ENCODE data around the gene WBP2. TPM values are rescaled to one million over a fixed set of nuclear protein-coding genes. Genes with fewer than 3 reads are reported as not detected.

WBP2 gene
- total RNA-seq, 1 experiment from 2014 or later: 55.7 TPM

GRCh38 chr17:75842411-75842810, 12.7 kb downstream of the WBP2 start:
- H3K27me3 Mint-ChIP-seq (ENCODE audit: insufficient read depth, unreplicated experiment): no peaks in the 10 kb centered on the region
- H3K4me3 Mint-ChIP-seq (ENCODE audit: unreplicated experiment): no peak overlapping the region
- peaks cover 14% of the 10 kb centered on the region for H3K4me1 Mint-ChIP-seq (ENCODE audit: insufficient read depth, unreplicated experiment)
- BruUV-seq (replicated peaks): no TSS peak
- intact Hi-C loops (cut with micrococcal nuclease): no loop called here
- DNase-seq (ENCODE audit: unreplicated experiment): no peak
- no peaks in the 10 kb centered on the region for H3K9me3 Mint-ChIP-seq (ENCODE audit: unreplicated experiment)
- no peak overlapping the region for H3K27ac Mint-ChIP-seq (ENCODE audit: low read depth, unreplicated experiment)
- peaks cover 19% of the 10 kb centered on the region for H3K36me3 Mint-ChIP-seq (ENCODE audit: insufficient read depth, unreplicated experiment)
- POLR2A ChIA-PET: interaction anchor here (1.2 kb wide), 1 partner anchor 66 kb away, joined by 3 read pairs; no protein-coding TSS in a partner anchor
- TF ChIP-seq, protein P1, sequence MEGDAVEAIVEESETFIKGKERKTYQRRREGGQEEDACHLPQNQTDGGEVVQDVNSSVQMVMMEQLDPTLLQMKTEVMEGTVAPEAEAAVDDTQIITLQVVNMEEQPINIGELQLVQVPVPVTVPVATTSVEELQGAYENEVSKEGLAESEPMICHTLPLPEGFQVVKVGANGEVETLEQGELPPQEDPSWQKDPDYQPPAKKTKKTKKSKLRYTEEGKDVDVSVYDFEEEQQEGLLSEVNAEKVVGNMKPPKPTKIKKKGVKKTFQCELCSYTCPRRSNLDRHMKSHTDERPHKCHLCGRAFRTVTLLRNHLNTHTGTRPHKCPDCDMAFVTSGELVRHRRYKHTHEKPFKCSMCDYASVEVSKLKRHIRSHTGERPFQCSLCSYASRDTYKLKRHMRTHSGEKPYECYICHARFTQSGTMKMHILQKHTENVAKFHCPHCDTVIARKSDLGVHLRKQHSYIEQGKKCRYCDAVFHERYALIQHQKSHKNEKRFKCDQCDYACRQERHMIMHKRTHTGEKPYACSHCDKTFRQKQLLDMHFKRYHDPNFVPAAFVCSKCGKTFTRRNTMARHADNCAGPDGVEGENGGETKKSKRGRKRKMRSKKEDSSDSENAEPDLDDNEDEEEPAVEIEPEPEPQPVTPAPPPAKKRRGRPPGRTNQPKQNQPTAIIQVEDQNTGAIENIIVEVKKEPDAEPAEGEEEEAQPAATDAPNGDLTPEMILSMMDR (IDR thresholded peaks at IDR 0.05; ENCODE audit: unreplicated experiment): no peak
- CTCF ChIA-PET: no interaction called here

- Mint-ChIP-seq H3K4me3 (ENCODE audit: unreplicated experiment) (no peak overlapping the region), H3K9me3 (ENCODE audit: unreplicated experiment) (no peaks in the 10 kb centered on the region), H3K36me3 (ENCODE audit: insufficient read depth, unreplicated experiment) (peaks cover 6% of the 10 kb centered on the region), H3K27me3 (ENCODE audit: insufficient read depth, unreplicated experiment) (no peaks in the 10 kb centered on the region), H3K4me1 (ENCODE audit: insufficient read depth, unreplicated experiment) (peaks cover 8% of the 10 kb centered on the region), H3K27ac (ENCODE audit: low read depth, unreplicated experiment) (no peak overlapping the region)
- no peak for DNase-seq (ENCODE audit: unreplicated experiment)
- BruUV-seq (replicated peaks): no TSS peak
- CTCF ChIA-PET: no interaction called here
- intact Hi-C loops (cut with micrococcal nuclease): no loop called here
- TF ChIP-seq, protein P1 (IDR thresholded peaks at IDR 0.05; ENCODE audit: unreplicated experiment): no peak
- POLR2A ChIA-PET: interaction anchor here (0.6 to 0.7 kb wide), 2 partner anchors 169 to 263 kb away, joined by 3 read pairs; partner anchors contain the start of gene EXOC7
These were observed 14.4 kb downstream of the WBP2 start for GRCh38 chr17:75840799-75841164.

GRCh38 chr17:75839942-75840798, 15.0 kb downstream of the WBP2 start:
- Mint-ChIP-seq H3K4me3 (ENCODE audit: unreplicated experiment) (no peak overlapping the region), H3K36me3 (ENCODE audit: insufficient read depth, unreplicated experiment) (peaks cover under 1% of the 10 kb centered on the region), H3K27me3 (ENCODE audit: insufficient read depth, unreplicated experiment) (no peaks in the 10 kb centered on the region), H3K9me3 (ENCODE audit: unreplicated experiment) (no peaks in the 10 kb centered on the region), H3K4me1 (ENCODE audit: insufficient read depth, unreplicated experiment) (peaks cover 2% of the 10 kb centered on the region), H3K27ac (ENCODE audit: low read depth, unreplicated experiment) (no peak overlapping the region)
- TF ChIP-seq, protein P1 (IDR thresholded peaks at IDR 0.05; ENCODE audit: unreplicated experiment): no peak
- CTCF ChIA-PET: interaction anchor here (0.6 kb wide), 1 partner anchor 166 kb away, joined by 3 read pairs; no protein-coding TSS in a partner anchor
- intact Hi-C loops (cut with micrococcal nuclease): no loop called here
- no TSS peak for BruUV-seq (replicated peaks)
- POLR2A ChIA-PET: interaction anchor here (0.6 to 0.7 kb wide), 2 partner anchors 168 to 263 kb away, joined by 3 read pairs; partner anchors contain the start of gene EXOC7
- no peak for DNase-seq (ENCODE audit: unreplicated experiment)

DNA sequence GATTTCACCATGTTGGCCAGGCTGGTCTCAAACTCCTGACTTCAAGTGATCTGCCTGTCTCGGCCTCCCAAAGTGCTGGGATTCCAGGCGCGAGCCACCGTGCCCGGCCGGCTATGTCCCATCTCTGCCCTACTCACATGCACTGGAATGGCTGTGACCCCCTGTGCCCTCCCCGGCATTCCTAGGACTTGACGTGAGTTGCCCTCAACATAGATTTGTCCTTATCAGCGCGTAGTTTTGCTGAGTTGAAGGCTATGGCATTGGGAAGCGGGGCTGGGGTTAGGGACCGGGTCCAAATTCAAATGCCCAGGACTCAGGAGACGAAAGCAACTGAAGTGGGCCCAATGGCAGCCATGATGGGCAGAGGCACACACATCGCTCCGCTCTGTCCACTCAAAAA, 16.7 kb downstream of the WBP2 start:
- CTCF ChIA-PET: no interaction called here
- DNase-seq (ENCODE audit: unreplicated experiment): no peak
- Mint-ChIP-seq H3K27me3 (ENCODE audit: insufficient read depth, unreplicated experiment) (no peaks in the 10 kb centered on the region), H3K4me3 (ENCODE audit: unreplicated experiment) (no peak overlapping the region), H3K36me3 (ENCODE audit: insufficient read depth, unreplicated experiment) (no peaks in the 10 kb centered on the region), H3K9me3 (ENCODE audit: unreplicated experiment) (no peaks in the 10 kb centered on the region), H3K4me1 (ENCODE audit: insufficient read depth, unreplicated experiment) (no peaks in the 10 kb centered on the region), H3K27ac (ENCODE audit: low read depth, unreplicated experiment) (no peak overlapping the region)
- intact Hi-C loops (cut with micrococcal nuclease): no loop called here
- TF ChIP-seq, protein P1 (IDR thresholded peaks at IDR 0.05; ENCODE audit: unreplicated experiment): no peak
- POLR2A ChIA-PET: interaction anchor here (0.7 to 1.1 kb wide), 2 partner anchors 40 to 53 kb away, joined by 3 to 4 read pairs; partner anchors contain the start of gene TRIM47
- no TSS peak for BruUV-seq (replicated peaks)
